GM19468 (cell line): Measurements from ENCODE around the gene ZNF747.

Source experiments
- ATAC-seq: cut with Tn5 transposase; IDR thresholded peaks from one replicate; pipeline ENCODE4 v1.9.1; 2021; ENCODE audit warnings: mild to moderate bottlenecking, moderate library complexity, moderate number of reproducible peaks; ENCODE audit not compliant: unreplicated experiment; ENCODE audit errors: extremely low read depth

ZNF747 gene

GRCh38 chr16:30481381-30481780 lies 53.3 kb downstream of the ZNF747 start:
- ATAC-seq = no peak
